HCT116 (cell line): ENCODE measurements around the gene FGF18. TPM values are rescaled to one million over a fixed set of nuclear protein-coding genes. Genes with fewer than 3 reads are reported as not detected.

ENCODE experiments used
- ATAC-seq: fragments of 200-7000 bp; cut with Tn5 transposase; 2 replicates; pipeline ENCODE4 v1.9.1; 2020; ENCODE audit warnings: mild to moderate bottlenecking, moderate library complexity
- BruUV-seq: library from RNA; stranded (reverse); fragments of 400-500 nt; replicated peaks from 2 replicates; lab custom pipeline; 2021; lab: Mats Ljungman, UMichigan
- CTCF ChIA-PET: fragments of 300-600 bp; sonication (Branson Sonifier 250); formaldehyde crosslinking; loops from one replicate; lab custom pipeline; 2021; ENCODE audit warnings: antibody characterized with exemption; lab: Charles Lee
- POLR2A ChIA-PET: fragments of 300-600, 350-600 bp; sonication (Branson Sonifier 250); formaldehyde crosslinking; loops from one replicate; lab custom pipeline; 2021; ENCODE audit warnings: antibody characterized with exemption; lab: Charles Lee
- RAD21 ChIA-PET, 2 experiments: fragments of 300-600 bp; sonication (Branson Sonifier 250); formaldehyde crosslinking; loops; one replicate each; lab custom pipeline; 2023; ENCODE audit warnings: low total read pairs in 2 of 2; ENCODE audit not compliant: uncharacterized antibody in 2 of 2, unreplicated experiment in 2 of 2, low non-redundant PET in 1 of 2; lab: Charles Lee
- DNase-seq: peaks from one replicate; pipeline ENCODE4 v3.0.0-alpha.2; 2010; ENCODE audit warnings: low read depth, low spot score
- H2AFZ ChIP-seq: fragments of 200-600 bp; shearing (Covaris generic), sonication (generic); 2 replicates; pipeline ENCODE4 v1.6.1; 2017; ENCODE audit warnings: low read depth, mixed run types, mixed read lengths, antibody characterized with exemption, low read length; ENCODE audit not compliant: poor library complexity, severe bottlenecking
- H3K27ac ChIP-seq: 2 replicates; pipeline ENCODE4 v1.5.1; 2012; ENCODE audit warnings: low read depth, low read length
- H3K27me3 ChIP-seq: fragments of 200-600 bp; sonication (generic); 2 replicates; pipeline ENCODE4 v1.6.1; 2016; ENCODE audit warnings: mixed run types, low read length, mixed read lengths; ENCODE audit not compliant: insufficient read depth
- H3K36me3 ChIP-seq, 2 experiments: fragments of 200-500 bp in 1 of 2; fragments of 200-600 bp in 1 of 2; sonication (Bioruptor generic) in 1 of 2; sonication (generic) in 1 of 2; 2 replicates each; pipeline versions ENCODE4 v1.5.1 to v1.6.1; 2014 to 2016; ENCODE audit warnings: low read length in 2 of 2, inconsistent platforms in 1 of 2, mixed read lengths in 1 of 2, mixed run types in 1 of 2; ENCODE audit not compliant: insufficient read depth in 2 of 2, control insufficient read depth in 1 of 2
- H3K4me1 ChIP-seq, 2 experiments: fragments of 200-600 bp in 1 of 2; sonication (generic) in 1 of 2; 2 replicates each; pipeline versions ENCODE4 v1.5.1 to v1.6.1; 2012 to 2017; ENCODE audit warnings: low read length in 2 of 2, inconsistent platforms in 1 of 2, mild to moderate bottlenecking in 1 of 2, mixed read lengths in 1 of 2, mixed run types in 1 of 2, moderate library complexity in 1 of 2; ENCODE audit not compliant: insufficient read depth in 2 of 2, control insufficient read depth in 1 of 2
- H3K4me2 ChIP-seq: fragments of 200-600 bp; sonication (generic); 2 replicates; pipeline ENCODE4 v1.6.1; 2017; ENCODE audit warnings: mixed run types, low read length, mixed read lengths
- H3K4me3 ChIP-seq, 2 experiments: fragments of 200-600 bp in 1 of 2; sonication (generic) in 1 of 2; replicated peaks in 1 of 2; 2 replicates each; pipeline ENCODE4 v1.5.1; 2011 to 2016; ENCODE audit warnings: low read length in 2 of 2, control low read depth in 1 of 2, low read depth in 1 of 2, mild to moderate bottlenecking in 1 of 2, mixed read lengths in 1 of 2, mixed run types in 1 of 2
- H3K79me2 ChIP-seq: fragments of 200-600 bp; sonication (generic); 2 replicates; pipeline ENCODE4 v1.6.1; 2017; ENCODE audit warnings: mild to moderate bottlenecking, mixed run types, low read length, moderate library complexity, mixed read lengths; ENCODE audit not compliant: insufficient read depth
- H3K9ac ChIP-seq: fragments of 200-600 bp; sonication (generic); 2 replicates; pipeline ENCODE4 v1.6.1; 2016; ENCODE audit warnings: low read length, mixed read lengths
- H3K9me2 ChIP-seq: fragments of 200-600 bp; sonication (generic), shearing (Covaris generic); 2 replicates; pipeline ENCODE4 v1.6.1; 2017; ENCODE audit warnings: mixed run types, mild to moderate bottlenecking, moderate library complexity; ENCODE audit not compliant: insufficient read depth
- H3K9me3 ChIP-seq, 2 experiments: fragments of 200-500 bp in 1 of 2; fragments of 200-600 bp in 1 of 2; sonication (Bioruptor generic) in 1 of 2; sonication (generic) in 1 of 2; 2 replicates each; pipeline ENCODE4 v1.6.1; 2014 to 2017; ENCODE audit warnings: low read length in 2 of 2, mixed read lengths in 2 of 2, inconsistent platforms in 1 of 2, low read depth in 1 of 2, mild to moderate bottlenecking in 1 of 2, mixed run types in 1 of 2, moderate library complexity in 1 of 2; ENCODE audit not compliant: control insufficient read depth in 1 of 2, insufficient read depth in 1 of 2
- H4K20me1 ChIP-seq: fragments of 200-600 bp; sonication (generic), shearing (Covaris generic); 2 replicates; pipeline ENCODE4 v1.6.1; 2017; ENCODE audit warnings: mixed run types, mild to moderate bottlenecking, moderate library complexity; ENCODE audit not compliant: insufficient read depth
- EGR1 ChIP-seq: IDR thresholded peaks from 2 replicates; pipeline ENCODE4 v1.6.1; 2012; ENCODE audit warnings: low read depth
- SP1 ChIP-seq: IDR thresholded peaks from 2 replicates; pipeline ENCODE4 v1.6.1; 2012; ENCODE audit warnings: low read depth
- intact Hi-C: fragments of 100-400 bp; cut with micrococcal nuclease; formaldehyde crosslinking; loops from 2 replicates; pipeline ENCODE4 v1.10.0; 2022
- total RNA-seq: library from RNA; stranded (reverse); gene quantifications from one replicate; pipeline ENCODE4 v1.2.1, GENCODE V29; 2021; ENCODE audit not compliant: unreplicated experiment

Gene FGF18
- total RNA-seq, 1 experiment from 2014 or later, result 0.96 TPM

- Histone ChIP-seq H2AFZ (no peak overlapping the region), H3K9me3 (no peaks in the 10 kb centered on the region), H3K27ac (no peak overlapping the region), H3K4me3 (no peak overlapping the region), H3K4me1 (peaks cover 9 to 12% of the 10 kb centered on the region in 2 experiments), H4K20me1 (no peaks in the 10 kb centered on the region), H3K4me2 (no peak overlapping the region), H3K9ac (no peak overlapping the region), H3K79me2 (no peaks in the 10 kb centered on the region), H3K36me3 (no peaks in the 10 kb centered on the region), H3K27me3 (no peaks in the 10 kb centered on the region), H3K9me2 (no peaks in the 10 kb centered on the region)
- TF ChIP-seq SP1, result no peak
- ChIA-PET POLR2A (interaction anchor here (0.7 kb wide), 1 partner anchor 11 kb away, joined by 3 read pairs; no protein-coding TSS in a partner anchor), RAD21 (no interaction called here), CTCF (no interaction called here)
- BruUV-seq, result no TSS peak
- intact Hi-C loops, result no loop called here
- no peak for DNase-seq
- no peak for ATAC-seq
Observed at GRCh38 chr5:171428809-171429542, 9.5 kb downstream of the FGF18 start.

GRCh38 chr5:171429543-171429910 lies 10.1 kb downstream of the FGF18 start:
- H3K79me2 ChIP-seq, result no peaks in the 10 kb centered on the region
- no peaks in the 10 kb centered on the region for H3K27me3 ChIP-seq
- H3K4me2 ChIP-seq, result no peak overlapping the region
- H3K4me3 ChIP-seq, result no peak overlapping the region
- POLR2A ChIA-PET, result no interaction called here
- no peak for TF ChIP-seq EGR1
- H2AFZ ChIP-seq, result no peak overlapping the region
- H3K9me2 ChIP-seq, result no peaks in the 10 kb centered on the region
- no peaks in the 10 kb centered on the region for H3K9me3 ChIP-seq
- H3K36me3 ChIP-seq, result no peaks in the 10 kb centered on the region
- intact Hi-C loops, result no loop called here
- ATAC-seq (no peak), DNase-seq (no peak)
- CTCF ChIA-PET, result no interaction called here
- RAD21 ChIA-PET, result no interaction called here
- no TSS peak for BruUV-seq
- H4K20me1 ChIP-seq, result no peaks in the 10 kb centered on the region
- no peak overlapping the region for H3K9ac ChIP-seq
- no peak overlapping the region for H3K27ac ChIP-seq
- peaks cover 5 to 7% of the 10 kb centered on the region in 2 experiments for H3K4me1 ChIP-seq
